ENCODE results near the gene KDM6A. TPM values are rescaled to one million over a fixed set of nuclear protein-coding genes. Genes with fewer than 3 reads are reported as not detected.
A peak's percentile ranks its signal among the peaks of the same experiment; 100 is the strongest.
"Not testable (repeated sequence)": the region's sequence is repeated elsewhere in the genome, so short reads cannot be mapped to it uniquely, and the experiment has no call there.

The KDM6A gene
- total RNA-seq, 1 donor from 2014 or later, result 15.4 TPM

DNA sequence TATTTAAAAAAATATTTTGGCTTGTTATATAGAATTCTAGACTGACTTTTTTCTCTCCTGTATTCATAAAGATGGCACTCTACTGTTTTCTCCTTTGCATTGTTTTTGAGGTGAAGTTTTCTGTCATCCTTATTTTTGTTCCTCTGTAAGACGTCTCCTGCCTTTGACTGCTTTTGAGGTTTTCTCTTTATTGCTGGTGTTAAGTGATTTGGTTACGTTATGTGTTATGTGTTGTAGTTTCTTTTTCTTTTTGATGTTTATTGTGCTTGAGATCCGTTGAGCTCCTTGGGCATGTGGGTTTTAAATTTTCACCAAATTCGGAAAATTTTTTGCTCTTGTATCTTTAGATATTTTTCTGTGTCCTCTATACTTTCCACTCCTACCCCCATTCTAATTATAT, 50.0 kb downstream of the KDM6A start:
- DNase-seq (ENCODE audit: low read depth, low spot score), result no peak

DNA sequence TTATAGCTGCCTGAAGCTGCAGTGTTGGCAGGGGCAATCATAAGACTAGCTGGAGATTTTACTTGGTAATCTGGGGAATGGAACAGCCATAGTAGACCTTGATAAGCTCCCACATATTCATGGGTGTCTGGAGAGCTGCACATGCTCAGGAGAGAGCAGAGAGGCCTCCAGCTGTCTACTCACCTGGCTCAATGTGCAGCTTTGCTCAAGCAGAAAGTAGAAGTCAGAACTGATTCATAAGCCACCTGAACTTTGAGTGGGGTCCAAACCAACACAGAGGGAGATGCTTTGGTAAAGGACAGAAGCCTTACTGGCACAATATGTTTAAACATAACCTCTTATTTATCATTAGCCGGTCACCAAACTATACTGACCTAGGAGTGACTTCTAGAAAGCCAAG, 54.4 kb downstream of the KDM6A start:
- DNase-seq (ENCODE audit: low read depth, low spot score), result no peak

DNA sequence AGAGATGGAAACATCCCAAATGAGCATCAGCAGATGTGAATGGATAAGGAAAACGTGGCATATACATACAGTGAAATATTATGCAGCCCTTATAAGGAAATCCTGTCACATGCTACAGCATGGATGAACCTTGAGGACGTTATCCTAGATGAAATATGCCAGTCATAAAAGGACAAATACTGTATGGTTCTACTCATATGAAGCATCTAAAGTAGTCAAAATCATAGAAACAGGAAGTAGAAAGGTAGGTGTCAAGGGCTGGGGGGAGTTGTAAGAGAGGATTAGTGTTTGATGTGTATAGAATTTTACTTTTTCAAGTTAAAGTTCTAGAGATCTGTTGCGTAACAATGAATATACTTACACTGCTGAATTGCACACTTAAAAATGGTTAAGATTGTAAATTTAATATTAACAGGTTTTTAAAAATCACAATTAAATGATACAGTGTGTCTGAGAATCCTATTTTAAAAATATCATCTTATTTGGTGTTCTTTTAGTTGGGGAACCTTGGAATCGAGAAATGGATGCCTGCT, 58.5 kb downstream of the KDM6A start:
- no peak for DNase-seq (ENCODE audit: low read depth, low spot score)

DNA sequence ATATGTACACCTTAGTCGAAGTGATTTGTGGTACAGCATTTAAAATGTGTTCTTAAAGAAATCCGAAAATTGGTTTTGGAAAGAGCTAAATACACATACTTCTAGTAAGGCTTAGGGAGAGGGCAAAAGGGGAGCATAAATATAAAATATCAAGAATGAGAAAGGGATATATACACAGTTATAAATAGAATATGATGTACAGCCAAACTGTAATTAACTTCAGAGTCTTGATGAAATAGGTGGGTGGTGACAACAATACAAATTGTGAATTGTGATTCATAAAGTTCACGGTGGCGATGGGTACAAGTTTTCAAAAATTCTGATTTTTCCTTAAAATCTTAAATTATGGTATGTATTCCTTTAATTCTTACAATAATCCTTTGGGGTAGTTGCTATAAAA, 62.2 kb downstream of the KDM6A start:
- DNase-seq (ENCODE audit: low read depth, low spot score), result no peak

DNA sequence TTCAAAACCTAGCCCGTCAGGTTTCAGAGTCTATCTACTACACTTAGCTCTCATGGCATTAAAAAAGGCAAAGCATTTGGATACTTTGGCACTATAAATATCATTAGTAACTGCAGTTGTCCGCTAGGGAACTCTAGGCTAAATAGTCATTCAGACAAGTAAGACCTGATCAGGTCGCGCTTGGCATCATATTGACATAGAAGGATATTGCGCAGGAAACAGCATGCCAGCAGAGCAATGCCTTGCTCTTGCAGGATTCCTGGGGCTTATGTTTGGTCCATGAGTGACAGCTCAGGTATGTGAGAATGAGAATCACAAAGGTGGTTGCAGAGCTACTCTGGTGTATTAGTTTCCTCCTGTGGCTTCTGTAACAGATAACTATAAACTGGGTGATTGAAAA, 62.7 kb downstream of the KDM6A start:
- no peak for DNase-seq (ENCODE audit: low read depth, low spot score)

DNA sequence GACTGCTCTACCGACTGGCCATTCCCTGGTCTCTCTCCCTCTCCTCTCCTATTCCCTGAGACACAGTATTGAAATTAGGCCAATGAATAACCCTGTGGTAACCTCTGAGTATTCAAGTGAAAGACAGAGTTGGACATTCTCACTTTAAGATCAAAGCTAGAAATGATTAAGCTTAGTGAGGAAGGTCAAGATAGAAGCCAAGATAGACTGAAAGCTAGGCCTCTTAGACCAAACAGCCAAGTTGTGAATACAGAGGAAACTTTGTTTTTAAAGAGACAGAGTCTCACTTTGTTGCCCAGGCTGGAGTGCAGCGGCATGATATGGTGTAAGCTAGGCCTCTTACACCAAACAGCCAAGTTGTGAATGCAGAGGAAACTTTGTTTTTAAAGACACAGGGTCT, 64.6 kb downstream of the KDM6A start:
- DNase-seq (ENCODE audit: low read depth, low spot score), result no peak

- DNase-seq (ENCODE audit: low read depth, low spot score), result no peak
Observed at GRCh38 chrX:44938111-44938510, 65.1 kb downstream of the KDM6A start.

- not testable (repeated sequence) for DNase-seq (ENCODE audit: low read depth, low spot score)
Observed at GRCh38 chrX:44940541-44940940, 67.6 kb downstream of the KDM6A start.

DNA sequence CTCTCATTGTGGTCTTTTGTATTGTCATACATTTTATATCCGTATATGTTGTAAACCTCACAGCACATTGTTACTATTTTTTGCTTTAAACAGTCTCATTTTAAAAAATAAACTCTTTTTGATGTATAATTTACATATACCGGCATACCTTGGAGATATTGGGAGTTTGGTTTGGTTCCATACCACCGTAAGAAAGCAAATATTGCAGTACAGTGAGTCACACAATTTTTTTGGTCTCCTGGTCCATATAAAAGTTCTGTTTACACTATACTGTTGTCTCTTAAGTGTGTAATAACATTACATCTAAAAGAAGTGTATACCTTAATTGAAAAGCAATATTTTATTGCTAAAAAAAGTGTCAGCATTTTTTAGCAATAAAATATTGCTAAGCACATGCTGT, 70.0 kb downstream of the KDM6A start:
- no peak for DNase-seq (ENCODE audit: low read depth, low spot score)

GRCh38 chrX:44944894-44945293, 71.9 kb downstream of the KDM6A start:
- DNase-seq (ENCODE audit: low read depth, low spot score), result no peak

GRCh38 chrX:44945736-44946135, 72.7 kb downstream of the KDM6A start:
- no peak for DNase-seq (ENCODE audit: low read depth, low spot score)

- peak; percentile 13 for DNase-seq (ENCODE audit: low read depth, low spot score)
Observed at GRCh38 chrX:44946771-44947170, 73.8 kb downstream of the KDM6A start.

- DNase-seq (ENCODE audit: low read depth, low spot score), result no peak
Observed at GRCh38 chrX:44947995-44948394, 75.0 kb downstream of the KDM6A start.

DNA sequence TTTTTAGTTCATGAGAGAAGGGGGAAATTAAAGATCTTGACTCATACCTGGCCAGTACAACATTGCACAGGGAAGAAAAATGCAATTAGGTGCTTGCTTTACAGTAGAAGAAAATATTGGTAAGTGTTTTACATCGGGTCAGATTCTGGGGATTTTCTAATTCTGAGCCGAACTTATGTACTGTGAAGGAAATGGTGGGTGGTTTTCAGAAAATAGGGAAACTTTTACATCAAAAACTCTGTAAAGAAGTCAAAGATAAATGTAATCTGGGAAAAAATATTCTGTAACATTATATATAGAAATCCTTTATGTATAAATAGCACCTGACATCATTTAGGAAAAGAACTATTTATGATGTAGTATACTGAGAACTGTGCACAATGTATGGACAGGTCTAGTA, 75.4 kb downstream of the KDM6A start:
- no peak for DNase-seq (ENCODE audit: low read depth, low spot score)

DNA sequence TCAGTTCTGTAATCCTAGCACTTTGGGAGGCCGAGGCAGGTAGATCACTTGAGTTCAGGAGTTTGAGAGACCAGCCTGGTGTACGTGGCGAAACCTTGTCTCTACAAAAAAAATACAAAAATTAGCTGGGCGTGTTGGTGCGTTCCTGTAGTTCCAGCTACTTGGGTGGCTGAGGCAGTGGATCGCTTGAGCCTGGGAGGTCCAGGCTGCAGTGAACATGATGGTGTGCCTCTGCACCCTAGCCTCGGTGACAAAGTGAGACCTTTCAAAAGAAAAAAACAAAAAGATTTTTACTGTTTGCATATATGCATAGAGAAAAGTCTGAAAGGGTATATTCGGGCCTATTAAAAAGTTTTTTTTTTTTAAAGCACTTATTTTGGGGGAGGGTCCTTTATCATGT, 76.1 kb downstream of the KDM6A start:
- no peak for DNase-seq (ENCODE audit: low read depth, low spot score)

DNA sequence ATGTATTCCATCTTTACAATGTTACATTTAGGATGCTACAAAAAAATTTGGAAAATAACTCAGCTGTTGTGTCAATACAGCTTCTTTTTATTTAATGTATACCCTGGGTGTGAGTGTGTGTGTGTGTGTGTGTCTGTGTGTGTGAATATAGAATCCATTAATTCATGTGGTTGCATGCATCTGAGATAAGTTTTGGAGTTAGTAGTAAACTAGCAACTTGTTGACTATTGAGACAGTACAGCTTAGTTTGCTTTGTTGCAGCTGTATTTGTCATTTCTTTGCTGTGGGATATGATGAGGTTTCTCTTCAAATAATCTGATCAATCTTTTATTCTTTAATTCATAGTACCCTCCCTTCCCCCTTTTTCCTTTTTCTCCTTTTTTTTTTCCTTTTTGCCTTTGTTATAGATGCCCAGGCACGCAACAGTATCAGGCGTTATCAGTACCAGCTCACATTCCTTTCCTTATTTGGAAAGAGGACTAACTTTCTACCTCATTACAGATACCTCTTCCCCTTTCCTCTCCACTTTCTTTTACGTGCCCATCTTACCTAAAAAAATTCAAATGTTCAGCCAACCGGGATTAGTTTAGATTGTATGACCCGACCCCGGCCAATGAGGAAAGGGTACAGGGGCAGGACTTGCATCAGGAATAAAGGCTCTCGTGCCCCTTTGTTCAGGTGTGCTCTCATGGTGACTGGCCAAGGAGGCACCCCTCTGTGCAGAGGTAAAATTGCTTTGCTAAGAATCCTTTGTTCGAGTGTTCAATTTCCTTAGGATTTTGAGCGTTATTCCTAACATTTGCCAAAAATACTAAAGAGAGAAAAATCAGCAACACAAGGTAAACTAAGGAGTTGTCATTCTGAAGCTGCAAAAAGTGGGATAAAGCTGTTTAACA, 77.7 kb downstream of the KDM6A start:
- DNase-seq (ENCODE audit: low read depth, low spot score), result peak; percentile 13

- DNase-seq (ENCODE audit: low read depth, low spot score), result no peak
Observed at GRCh38 chrX:44951572-44952067, 78.6 kb downstream of the KDM6A start.

GRCh38 chrX:44952329-44953027, 79.5 kb downstream of the KDM6A start:
- no peak for DNase-seq (ENCODE audit: low read depth, low spot score)

GRCh38 chrX:44953734-44954502, 80.9 kb downstream of the KDM6A start:
- DNase-seq (ENCODE audit: low read depth, low spot score), result no peak

DNA sequence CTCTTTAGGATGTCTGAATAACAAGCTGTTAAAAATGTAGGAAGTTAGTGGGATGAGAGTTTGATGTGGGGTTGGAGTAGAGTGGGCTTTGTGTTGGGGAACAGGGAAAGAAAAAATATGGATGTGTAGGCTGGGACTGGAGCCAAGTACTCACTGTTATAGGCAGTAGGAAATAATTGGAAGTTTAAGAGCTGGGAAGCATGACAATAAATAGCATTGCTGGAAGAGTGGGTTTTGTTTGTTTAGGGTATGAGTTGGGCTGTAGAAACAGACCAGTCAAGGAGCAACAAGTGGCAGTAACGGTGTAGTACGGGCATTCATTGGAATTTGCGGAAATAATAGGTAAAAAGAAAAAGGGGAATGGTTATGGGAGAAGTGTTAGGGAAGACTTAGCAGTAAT, 81.6 kb downstream of the KDM6A start:
- DNase-seq (ENCODE audit: low read depth, low spot score), result peak; percentile 1

DNA sequence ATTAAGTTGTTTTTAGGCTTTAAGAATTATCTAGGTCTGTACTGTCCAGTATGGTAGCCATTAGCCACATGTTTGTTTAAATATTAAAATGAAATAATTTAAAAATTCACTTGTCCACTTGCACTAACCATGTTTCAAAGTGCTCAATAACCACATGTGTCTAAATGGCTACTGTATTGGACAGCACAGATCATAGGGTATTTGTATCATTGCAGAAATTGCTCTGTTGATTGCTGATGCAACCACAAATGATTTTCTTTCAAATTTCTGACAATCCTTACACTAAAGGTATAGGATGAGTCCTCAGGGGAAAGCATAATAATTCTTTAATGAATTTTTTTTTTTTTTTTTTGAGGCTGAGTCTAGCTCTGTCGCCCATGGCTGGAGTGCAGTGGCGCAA, 84.9 kb downstream of the KDM6A start:
- DNase-seq (ENCODE audit: low read depth, low spot score), result no peak

- DNase-seq (ENCODE audit: low read depth, low spot score), result no peak
Observed at GRCh38 chrX:44958480-44958879, 85.5 kb downstream of the KDM6A start.

Measured in pulmonary artery endothelial cell (primary cell).